Epithelial cell of prostate (primary cell): ENCODE measurements around the gene GPS1.
A peak's percentile ranks its signal among the peaks of the same experiment; 100 is the strongest.

ENCODE experiments used
- DNase-seq: peaks from one replicate; pipeline ENCODE4 v3.0.0-alpha.2; 2011; ENCODE audit warnings: low read depth, low spot score
- H3K27ac ChIP-seq: fragments of 450-650 bp; 2 replicates; pipeline ENCODE4 v1.5.1; 2017; ENCODE audit warnings: mild to moderate bottlenecking

Gene GPS1

GRCh38 chr17:82098169-82098938 is 46.7 kb downstream of the GPS1 start, which contains the start of gene FASN:
TSS of gene FASN (minus strand) at chr17:82098236. CDS start at chr17:82096445, 1,791 bp downstream.
- peak within 1 kb of the TSS; percentile 79 for H3K27ac ChIP-seq
- DNase-seq, result peak; percentile 74

GRCh38 chr17:82098939-82099763 is 47.5 kb downstream of the GPS1 start:
- DNase-seq, result no peak

GRCh38 chr17:82100502-82101298 is 49.0 kb downstream of the GPS1 start:
- H3K27ac ChIP-seq, result no peak overlapping the region
- no peak for DNase-seq

More at GRCh38 chr17:82098939-82099763, 47.5 kb downstream of the GPS1 start:
- H3K27ac ChIP-seq, result peak overlapping the region; percentile 79

- H3K27ac ChIP-seq, result no peak overlapping the region
- DNase-seq, result no peak
Observed at GRCh38 chr17:82101301-82101715, 49.6 kb downstream of the GPS1 start.

- no peak overlapping the region for H3K27ac ChIP-seq
- no peak for DNase-seq
Observed at GRCh38 chr17:82101767-82102679, 50.3 kb downstream of the GPS1 start.

GRCh38 chr17:82103553-82104451 is 52.1 kb downstream of the GPS1 start:
- H3K27ac ChIP-seq, result no peak overlapping the region
- no peak for DNase-seq

- no peak for DNase-seq
- no peak overlapping the region for H3K27ac ChIP-seq
Observed at GRCh38 chr17:82104797-82105416, 53.2 kb downstream of the GPS1 start.

- H3K27ac ChIP-seq, result peak overlapping the region; percentile 66
- DNase-seq, result no peak
Observed at GRCh38 chr17:82105417-82105881, 53.8 kb downstream of the GPS1 start.

GRCh38 chr17:82105882-82106687 is 54.4 kb downstream of the GPS1 start:
- no peak for DNase-seq
- H3K27ac ChIP-seq, result peak overlapping the region; percentile 66

GRCh38 chr17:82106688-82107305 is 55.1 kb downstream of the GPS1 start:
- no peak for DNase-seq
- peak overlapping the region; percentile 66 for H3K27ac ChIP-seq
